GM12891 (cell line): ENCODE measurements around the gene LDB2.

ENCODE experiments used
- POLR2A ChIP-seq: IDR thresholded peaks from 2 replicates; pipeline ENCODE4 v1.6.1; 2011; ENCODE audit warnings: low read depth, low read length, control low read depth
- POLR2AphosphoS5 ChIP-seq: IDR thresholded peaks from 2 replicates; pipeline ENCODE4 v1.6.1; 2011; ENCODE audit warnings: low read depth, low read length, control low read depth

DNA sequence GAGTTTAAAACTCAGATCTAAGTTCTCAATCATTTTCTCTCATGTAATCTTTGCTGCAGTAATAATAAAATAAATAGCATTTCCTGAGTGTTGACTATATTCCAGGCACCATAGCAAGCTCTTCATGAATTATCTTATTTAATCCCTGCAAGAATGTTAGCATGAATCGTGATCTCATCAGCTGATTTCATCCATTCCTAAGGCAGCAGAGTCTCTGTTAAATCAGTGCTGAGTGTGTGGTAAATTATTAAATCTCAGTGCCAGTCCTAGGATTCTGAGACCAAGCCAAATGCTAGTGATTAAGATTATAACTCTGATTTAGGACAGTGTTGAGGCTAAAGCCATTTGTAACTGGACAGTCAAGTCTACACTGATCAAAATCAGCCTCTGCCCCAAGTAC, 431.9 kb downstream of the LDB2 start:
- TF ChIP-seq POLR2A, result no peak
- TF ChIP-seq POLR2AphosphoS5, result no peak
